ENCODE results near the gene REL.

The REL gene

GRCh38 chr2:60934165-60934722, 52.9 kb downstream of the REL start:
- TF ChIP-seq GATA3 (IDR thresholded peaks at IDR 0.05; ENCODE audit: low read depth, low read length) (no peak), GATA2 (IDR thresholded peaks at IDR 0.05; ENCODE audit: low read depth, low read length) (no peak)

GRCh38 chr2:60936757-60937156, 55.4 kb downstream of the REL start:
- no peak for TF ChIP-seq GATA3 (IDR thresholded peaks at IDR 0.05; ENCODE audit: low read depth, low read length)
- TF ChIP-seq GATA2 (IDR thresholded peaks at IDR 0.05; ENCODE audit: low read depth, low read length) = no peak

GRCh38 chr2:60938301-60938700, 56.9 kb downstream of the REL start:
- no peak for TF ChIP-seq GATA3 (IDR thresholded peaks at IDR 0.05; ENCODE audit: low read depth, low read length)
- no peak for TF ChIP-seq GATA2 (IDR thresholded peaks at IDR 0.05; ENCODE audit: low read depth, low read length)

- no peak for TF ChIP-seq GATA2 (IDR thresholded peaks at IDR 0.05; ENCODE audit: low read depth, low read length)
- no peak for TF ChIP-seq GATA3 (IDR thresholded peaks at IDR 0.05; ENCODE audit: low read depth, low read length)
These were observed 58.2 kb downstream of the REL start for GRCh38 chr2:60939622-60940021.

- TF ChIP-seq GATA3 (IDR thresholded peaks at IDR 0.05; ENCODE audit: low read depth, low read length) (no peak), GATA2 (IDR thresholded peaks at IDR 0.05; ENCODE audit: low read depth, low read length) (no peak)
These were observed 64.0 kb downstream of the REL start for GRCh38 chr2:60945341-60945740.

- TF ChIP-seq GATA3 (IDR thresholded peaks at IDR 0.05; ENCODE audit: low read depth, low read length) = no peak
- no peak for TF ChIP-seq GATA2 (IDR thresholded peaks at IDR 0.05; ENCODE audit: low read depth, low read length)
These were observed 65.7 kb downstream of the REL start for GRCh38 chr2:60947056-60947455.

GRCh38 chr2:60948161-60948560, 66.8 kb downstream of the REL start:
- TF ChIP-seq GATA3 (IDR thresholded peaks at IDR 0.05; ENCODE audit: low read depth, low read length) (no peak), GATA2 (IDR thresholded peaks at IDR 0.05; ENCODE audit: low read depth, low read length) (no peak)

GRCh38 chr2:60948926-60949579, 67.7 kb downstream of the REL start:
- no peak for TF ChIP-seq GATA3 (IDR thresholded peaks at IDR 0.05; ENCODE audit: low read depth, low read length)
- no peak for TF ChIP-seq GATA2 (IDR thresholded peaks at IDR 0.05; ENCODE audit: low read depth, low read length)

GRCh38 chr2:60954139-60954538, 72.8 kb downstream of the REL start:
- no peak for TF ChIP-seq GATA2 (IDR thresholded peaks at IDR 0.05; ENCODE audit: low read depth, low read length)
- no peak for TF ChIP-seq GATA3 (IDR thresholded peaks at IDR 0.05; ENCODE audit: low read depth, low read length)

GRCh38 chr2:60957224-60957623, 75.8 kb downstream of the REL start:
- TF ChIP-seq GATA2 (IDR thresholded peaks at IDR 0.05; ENCODE audit: low read depth, low read length) = no peak

- TF ChIP-seq GATA3 (IDR thresholded peaks at IDR 0.05; ENCODE audit: low read depth, low read length) (no peak), GATA2 (IDR thresholded peaks at IDR 0.05; ENCODE audit: low read depth, low read length) (no peak)
These were observed 76.3 kb downstream of the REL start for GRCh38 chr2:60957643-60958042.

- TF ChIP-seq GATA3 (IDR thresholded peaks at IDR 0.05; ENCODE audit: low read depth, low read length) (no peak), GATA2 (IDR thresholded peaks at IDR 0.05; ENCODE audit: low read depth, low read length) (no peak)
These were observed 77.0 kb downstream of the REL start for GRCh38 chr2:60958361-60958760.

GRCh38 chr2:60958800-60959199, 77.4 kb downstream of the REL start:
- TF ChIP-seq GATA2 (IDR thresholded peaks at IDR 0.05; ENCODE audit: low read depth, low read length) (no peak), GATA3 (IDR thresholded peaks at IDR 0.05; ENCODE audit: low read depth, low read length) (no peak)

GRCh38 chr2:60959501-60959900, 78.1 kb downstream of the REL start:
- TF ChIP-seq GATA2 (IDR thresholded peaks at IDR 0.05; ENCODE audit: low read depth, low read length) = no peak
- no peak for TF ChIP-seq GATA3 (IDR thresholded peaks at IDR 0.05; ENCODE audit: low read depth, low read length)

- TF ChIP-seq GATA2 (IDR thresholded peaks at IDR 0.05; ENCODE audit: low read depth, low read length) = no peak
- TF ChIP-seq GATA3 (IDR thresholded peaks at IDR 0.05; ENCODE audit: low read depth, low read length) = no peak
These were observed 79.3 kb downstream of the REL start for GRCh38 chr2:60960706-60961105.

- TF ChIP-seq GATA3 (IDR thresholded peaks at IDR 0.05; ENCODE audit: low read depth, low read length) = no peak
- TF ChIP-seq GATA2 (IDR thresholded peaks at IDR 0.05; ENCODE audit: low read depth, low read length) = no peak
These were observed 80.1 kb downstream of the REL start for GRCh38 chr2:60961457-60961856.
